MCF 10A (cell line): ENCODE results near the gene CWC15. TPM values are rescaled to one million over a fixed set of nuclear protein-coding genes. Genes with fewer than 3 reads are reported as not detected.

ENCODE experiments used
- BruUV-seq: library from RNA; stranded (reverse); fragments of 400-500 nt; replicated peaks from 2 replicates; lab custom pipeline; 2021; lab: Mats Ljungman, UMichigan
- CTCF ChIA-PET: fragments of 300-600 bp; sonication (Branson Sonifier 250); formaldehyde crosslinking; extraction: SDS; loops from one replicate; lab custom pipeline; 2021; ENCODE audit warnings: antibody characterized with exemption, inconsistent platforms; lab: Yijun Ruan, JAX
- POLR2A ChIA-PET: fragments of 300-600, 350-650 bp; sonication (Branson Sonifier 250); formaldehyde crosslinking; extraction: SDS; loops from one replicate; lab custom pipeline; 2020; ENCODE audit warnings: antibody characterized with exemption, inconsistent platforms; lab: Yijun Ruan, JAX
- DNase-seq: peaks from one replicate; pipeline ENCODE4 v3.0.0-alpha.2; 2018; ENCODE audit not compliant: unreplicated experiment
- H3K27ac Mint-ChIP-seq: one replicate; pipeline ENCODE4 v1.8.0; 2022; ENCODE audit warnings: mild to moderate bottlenecking, low read depth, mixed read lengths; ENCODE audit not compliant: unreplicated experiment
- H3K27me3 Mint-ChIP-seq: one replicate; pipeline ENCODE4 v1.8.0; 2022; ENCODE audit warnings: mixed read lengths; ENCODE audit not compliant: insufficient read depth, unreplicated experiment
- H3K36me3 Mint-ChIP-seq: one replicate; pipeline ENCODE4 v1.8.0; 2022; ENCODE audit warnings: mild to moderate bottlenecking, moderate library complexity, mixed read lengths; ENCODE audit not compliant: insufficient read depth, unreplicated experiment
- H3K4me1 Mint-ChIP-seq: one replicate; pipeline ENCODE4 v1.8.0; 2022; ENCODE audit warnings: mixed read lengths; ENCODE audit not compliant: insufficient read depth, unreplicated experiment
- H3K4me3 Mint-ChIP-seq: one replicate; pipeline ENCODE4 v1.8.0; 2022; ENCODE audit warnings: mild to moderate bottlenecking, moderate library complexity, mixed read lengths; ENCODE audit not compliant: unreplicated experiment
- H3K9me3 Mint-ChIP-seq: one replicate; pipeline ENCODE4 v1.8.0; 2022; ENCODE audit warnings: mixed read lengths; ENCODE audit not compliant: unreplicated experiment
- CTCF ChIP-seq: fragments of 200-600 bp; IDR thresholded peaks from one replicate; pipeline ENCODE4 v1.8.0; 2022; ENCODE audit warnings: antibody characterized with exemption, mild to moderate bottlenecking; ENCODE audit not compliant: unreplicated experiment
- intact Hi-C: fragments of 100-400 bp; cut with micrococcal nuclease; formaldehyde crosslinking; loops from 2 replicates; pipeline ENCODE4 v1.14.1; 2022
- total RNA-seq: library from RNA; stranded (reverse); gene quantifications from 2 replicates; pipeline ENCODE4 v1.2.3, GENCODE V29; 2022

The CWC15 gene
- total RNA-seq, 1 experiment from 2014 or later, result 61.9 TPM

- H3K4me1 Mint-ChIP-seq, result peaks cover 8% of the 10 kb centered on the region
- TF ChIP-seq CTCF, result no peak
- H3K27me3 Mint-ChIP-seq, result no peaks in the 10 kb centered on the region
- POLR2A ChIA-PET, result interaction anchor here (1.2 kb wide), 1 partner anchor 15 kb away, joined by 4 read pairs; the partner anchor contains the start of genes CWC15 and KDM4D
- H3K4me3 Mint-ChIP-seq, result no peak overlapping the region
- BruUV-seq, result no TSS peak
- no peak for DNase-seq
- peak overlapping the region; percentile 73 for H3K27ac Mint-ChIP-seq
- intact Hi-C loops, result no loop called here
- no peaks in the 10 kb centered on the region for H3K9me3 Mint-ChIP-seq
- H3K36me3 Mint-ChIP-seq, result peaks cover 27% of the 10 kb centered on the region
- CTCF ChIA-PET, result interaction anchor here (0.6 to 5.4 kb wide), 3 partner anchors 10 to 335 kb away, joined by 3 to 31 read pairs (median 10); no protein-coding TSS in a partner anchor
Measured at GRCh38 chr11:94958121-94958696, 15.1 kb downstream of the CWC15 start.

- no TSS peak for BruUV-seq
- no peak overlapping the region for H3K4me3 Mint-ChIP-seq
- POLR2A ChIA-PET, result interaction anchor here (1.1 to 1.2 kb wide), 2 partner anchors 9 to 16 kb away, joined by 3 to 4 read pairs; partner anchors contain the start of genes CWC15 and KDM4D
- H3K27ac Mint-ChIP-seq, result no peak overlapping the region
- TF ChIP-seq CTCF, result no peak
- H3K36me3 Mint-ChIP-seq, result peaks cover 19% of the 10 kb centered on the region
- no peaks in the 10 kb centered on the region for H3K9me3 Mint-ChIP-seq
- intact Hi-C loops, result no loop called here
- no peaks in the 10 kb centered on the region for H3K27me3 Mint-ChIP-seq
- CTCF ChIA-PET, result interaction anchor here (1.2 kb wide), 1 partner anchor 12 kb away, joined by 3 read pairs; no protein-coding TSS in a partner anchor
- peaks cover 8% of the 10 kb centered on the region for H3K4me1 Mint-ChIP-seq
- DNase-seq, result no peak
Measured at GRCh38 chr11:94956963-94957362, 16.4 kb downstream of the CWC15 start.

- Mint-ChIP-seq H3K27me3 (peaks cover 5% of the 10 kb centered on the region), H3K4me1 (peaks cover 8% of the 10 kb centered on the region), H3K27ac (no peak overlapping the region), H3K9me3 (no peaks in the 10 kb centered on the region), H3K4me3 (no peak overlapping the region), H3K36me3 (peaks cover 9% of the 10 kb centered on the region)
- no peak for DNase-seq
- POLR2A ChIA-PET, result no interaction called here
- intact Hi-C loops, result no loop called here
- TF ChIP-seq CTCF, result no peak
- CTCF ChIA-PET, result interaction anchor here (0.6 kb wide), 2 partner anchors 111 to 1235 kb away, joined by 3 to 6 read pairs; no protein-coding TSS in a partner anchor
- no TSS peak for BruUV-seq
Measured at GRCh38 chr11:94954753-94955152, 18.6 kb downstream of the CWC15 start.

GRCh38 chr11:94948070-94948617 is 25.2 kb downstream of the CWC15 start:
- POLR2A ChIA-PET, result interaction anchor here (0.6 to 1.2 kb wide), 4 partner anchors 9 to 810 kb away, joined by 3 to 5 read pairs (median 3); no protein-coding TSS in a partner anchor
- no peaks in the 10 kb centered on the region for H3K4me1 Mint-ChIP-seq
- no peaks in the 10 kb centered on the region for H3K36me3 Mint-ChIP-seq
- no peaks in the 10 kb centered on the region for H3K9me3 Mint-ChIP-seq
- H3K27me3 Mint-ChIP-seq, result peaks cover 11% of the 10 kb centered on the region
- intact Hi-C loops, result no loop called here
- BruUV-seq, result no TSS peak
- no peak for TF ChIP-seq CTCF
- H3K27ac Mint-ChIP-seq, result no peak overlapping the region
- CTCF ChIA-PET, result interaction anchor here (0.6 to 1.5 kb wide), 5 partner anchors 9 to 326 kb away, joined by 3 to 5 read pairs (median 3); no protein-coding TSS in a partner anchor
- DNase-seq, result no peak
- no peak overlapping the region for H3K4me3 Mint-ChIP-seq
